NCI-H2196 (cell line): ENCODE results near the gene PRDM16.

Experiments
- DNase-seq: peaks from one replicate; lab custom pipeline; 2025; ENCODE audit not compliant: unreplicated experiment; lab: John Stamatoyannopoulos, UW

PRDM16 gene

GRCh38 chr1:3365523-3366125 is 296.6 kb downstream of the PRDM16 start:
- no peak for DNase-seq

- DNase-seq = no peak
Measured at GRCh38 chr1:3366126-3367051, 297.4 kb downstream of the PRDM16 start.

GRCh38 chr1:3367376-3367775 is 298.4 kb downstream of the PRDM16 start:
- DNase-seq = no peak

- DNase-seq = no peak
Measured at GRCh38 chr1:3368059-3368458, 299.1 kb downstream of the PRDM16 start.

GRCh38 chr1:3368711-3369445 is 299.9 kb downstream of the PRDM16 start:
- no peak for DNase-seq

GRCh38 chr1:3369446-3370076 is 300.6 kb downstream of the PRDM16 start:
- no peak for DNase-seq

GRCh38 chr1:3370856-3371703 is 302.1 kb downstream of the PRDM16 start:
- no peak for DNase-seq

- no peak for DNase-seq
Measured at GRCh38 chr1:3372317-3372716, 303.3 kb downstream of the PRDM16 start.

GRCh38 chr1:3373175-3373574 is 304.2 kb downstream of the PRDM16 start:
- DNase-seq = no peak

- no peak for DNase-seq
Measured at GRCh38 chr1:3373700-3374405, 304.9 kb downstream of the PRDM16 start.

- no peak for DNase-seq
Measured at GRCh38 chr1:3375245-3375644, 306.2 kb downstream of the PRDM16 start.

- no peak for DNase-seq
Measured at GRCh38 chr1:3377166-3377565, 308.2 kb downstream of the PRDM16 start.

- no peak for DNase-seq
Measured at GRCh38 chr1:3377604-3378279, 308.7 kb downstream of the PRDM16 start.

GRCh38 chr1:3378411-3379208 is 309.6 kb downstream of the PRDM16 start:
- DNase-seq = no peak

GRCh38 chr1:3379934-3380333 is 310.9 kb downstream of the PRDM16 start:
- no peak for DNase-seq

GRCh38 chr1:3380469-3380868 is 311.5 kb downstream of the PRDM16 start:
- DNase-seq = no peak

GRCh38 chr1:3381901-3382300 is 312.9 kb downstream of the PRDM16 start:
- DNase-seq = no peak

- DNase-seq = no peak
Measured at GRCh38 chr1:3382326-3383057, 313.5 kb downstream of the PRDM16 start.
